Cardiac septum (tissue), 1 donor: ENCODE results near the gene CLIP1. TPM values are rescaled to one million over a fixed set of nuclear protein-coding genes. Genes with fewer than 3 reads are reported as not detected.
A peak's percentile ranks its signal among the peaks of the same experiment; 100 is the strongest.

Source experiments
- DNase-seq: peaks from one replicate; pipeline ENCODE4 v3.0.0-alpha.2; 2020; ENCODE audit warnings: low spot score
- intact Hi-C: fragments of 100-400 bp; cut with DNase I; formaldehyde crosslinking; loops from one replicate; pipeline ENCODE4 v1.14.0; 2022
- total RNA-seq: library from RNA; stranded (reverse); fragmentation: NEBNext Ultra II Directional; extraction: Animal tissue kit (Norgen Biotek cat#: 25700); gene quantifications from one replicate; pipeline ENCODE4 v1.2.1, GENCODE V29; 2021
- donor health status: DM: no; HTN: no; CAD: no.

CLIP1 gene
- total RNA-seq, 1 donor from 2014 or later: 107 TPM

GRCh38 chr12:122226366-122227125 is 195.9 kb downstream of the CLIP1 start:
- DNase-seq: no peak
- intact Hi-C loops: loop anchor here (5.0 to 10.0 kb wide), 2 partner anchors 41 to 172 kb away; partner anchors contain the start of gene VPS33A

GRCh38 chr12:122225683-122226365 is 196.6 kb downstream of the CLIP1 start, which contains the start of gene DIABLO:
TSS of gene DIABLO (minus strand) at chr12:122226052. CDS start at chr12:122226014, 38 bp downstream.
- intact Hi-C loops: loop anchor here (5.0 to 10.0 kb wide), 2 partner anchors 41 to 171 kb away; partner anchors contain the start of gene VPS33A
- peak; percentile 100 for DNase-seq

Other genes with a start within 250 kb of the CLIP1 start
- not detected for gene IL31, start 248.4 kb downstream of the CLIP1 start, total RNA-seq
- gene LRRC43, start 239.5 kb downstream of the CLIP1 start, total RNA-seq: 0.43 TPM
- gene B3GNT4, start 219.0 kb downstream of the CLIP1 start, total RNA-seq: not detected
- 30.9 TPM for gene DIABLO, start 196.6 kb downstream of the CLIP1 start, total RNA-seq
- gene VPS33A, start 156.2 kb downstream of the CLIP1 start, total RNA-seq: 9.2 TPM
- 10.1 TPM for gene ZCCHC8, start 78.3 kb upstream of the CLIP1 start, total RNA-seq
- gene RSRC2, start 104.3 kb upstream of the CLIP1 start, total RNA-seq: 41.2 TPM
- gene KNTC1, start 104.6 kb upstream of the CLIP1 start, total RNA-seq: 2.7 TPM